GM21423 (cell line): ENCODE measurements around the gene TEX13C.
"Not testable (repeated sequence)": the region's sequence is repeated elsewhere in the genome, so short reads cannot be mapped to it uniquely, and the experiment has no call there.

ENCODE experiments used
- ATAC-seq: cut with Tn5 transposase; IDR thresholded peaks from one replicate; pipeline ENCODE4 v1.9.1; 2021; ENCODE audit warnings: mild to moderate bottlenecking, moderate library complexity; ENCODE audit not compliant: unreplicated experiment

TEX13C gene

GRCh38 chrX:125319646-125320521 lies at the start of gene TEX13C:
TEX13C (plus strand) TSS chrX:125319871; CDS start chrX:125320120, 249 bp downstream.
- no peak for ATAC-seq

- no peak for ATAC-seq
Measured at GRCh38 chrX:125287282-125287681, 32.4 kb upstream of the TEX13C start.

- no peak for ATAC-seq
Measured at GRCh38 chrX:125288343-125288742, 31.3 kb upstream of the TEX13C start.

GRCh38 chrX:125289209-125289608 lies 30.5 kb upstream of the TEX13C start:
- ATAC-seq: no peak

- ATAC-seq: no peak
Measured at GRCh38 chrX:125289920-125290319, 29.8 kb upstream of the TEX13C start.

GRCh38 chrX:125291124-125291523 lies 28.5 kb upstream of the TEX13C start:
- ATAC-seq: no peak

GRCh38 chrX:125293850-125294780 lies 25.6 kb upstream of the TEX13C start:
- ATAC-seq: peak; percentile 49

GRCh38 chrX:125295337-125295736 lies 24.3 kb upstream of the TEX13C start:
- ATAC-seq: peak; percentile 79

- ATAC-seq: no peak
Measured at GRCh38 chrX:125298871-125299270, 20.8 kb upstream of the TEX13C start.

- ATAC-seq: no peak
Measured at GRCh38 chrX:125306335-125306866, 13.3 kb upstream of the TEX13C start.

- no peak for ATAC-seq
Measured at GRCh38 chrX:125308653-125309052, 11.0 kb upstream of the TEX13C start.

GRCh38 chrX:125319166-125319565 lies 505 bp upstream of the TEX13C start:
- not testable (repeated sequence) for ATAC-seq

GRCh38 chrX:125322431-125322830 lies 2.8 kb downstream of the TEX13C start:
- ATAC-seq: no peak

GRCh38 chrX:125326599-125326998 lies 6.9 kb downstream of the TEX13C start:
- no peak for ATAC-seq

- ATAC-seq: no peak
Measured at GRCh38 chrX:125327891-125328290, 8.2 kb downstream of the TEX13C start.

GRCh38 chrX:125333583-125333982 lies 13.9 kb downstream of the TEX13C start:
- no peak for ATAC-seq

GRCh38 chrX:125340490-125340889 lies 20.8 kb downstream of the TEX13C start:
- ATAC-seq: no peak

GRCh38 chrX:125374169-125374568 lies 54.5 kb downstream of the TEX13C start:
- no peak for ATAC-seq
